Measurements from ENCODE around the gene CYREN.
"Not testable (repeated sequence)": the region's sequence is repeated elsewhere in the genome, so short reads cannot be mapped to it uniquely, and the experiment has no call there.

The CYREN gene

GRCh38 chr7:135177028-135177696 lies 6.7 kb upstream of the CYREN start:
- no peak for DNase-seq (ENCODE audit: low read depth)

- DNase-seq (ENCODE audit: low read depth), result no peak
These were observed 5.4 kb upstream of the CYREN start for GRCh38 chr7:135175931-135176330.

DNA sequence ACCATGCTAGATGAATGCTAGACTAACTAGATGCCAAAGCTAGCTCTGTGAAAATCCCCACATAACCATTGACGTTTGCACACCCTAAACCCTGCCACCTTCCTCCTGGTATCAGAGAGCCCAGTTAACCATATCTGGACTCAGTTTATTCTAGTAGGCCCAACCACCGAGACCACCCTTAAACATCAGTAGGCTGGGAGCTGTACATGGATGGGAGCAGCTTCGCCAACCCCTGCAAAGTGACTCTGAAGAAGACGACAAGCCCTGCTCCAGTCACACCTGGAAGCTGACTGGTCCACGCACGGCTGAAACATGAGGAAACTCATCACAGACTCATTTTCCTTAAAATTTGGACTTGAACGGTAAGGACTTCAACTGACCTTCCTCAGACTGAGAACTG lies 4.4 kb upstream of the CYREN start:
- DNase-seq (ENCODE audit: low read depth), result no peak

- not testable (repeated sequence) for DNase-seq (ENCODE audit: low read depth)
These were observed 3.4 kb upstream of the CYREN start for GRCh38 chr7:135173916-135174315.

- not testable (repeated sequence) for DNase-seq (ENCODE audit: low read depth)
These were observed 1.2 kb upstream of the CYREN start for GRCh38 chr7:135171581-135172291.

DNA sequence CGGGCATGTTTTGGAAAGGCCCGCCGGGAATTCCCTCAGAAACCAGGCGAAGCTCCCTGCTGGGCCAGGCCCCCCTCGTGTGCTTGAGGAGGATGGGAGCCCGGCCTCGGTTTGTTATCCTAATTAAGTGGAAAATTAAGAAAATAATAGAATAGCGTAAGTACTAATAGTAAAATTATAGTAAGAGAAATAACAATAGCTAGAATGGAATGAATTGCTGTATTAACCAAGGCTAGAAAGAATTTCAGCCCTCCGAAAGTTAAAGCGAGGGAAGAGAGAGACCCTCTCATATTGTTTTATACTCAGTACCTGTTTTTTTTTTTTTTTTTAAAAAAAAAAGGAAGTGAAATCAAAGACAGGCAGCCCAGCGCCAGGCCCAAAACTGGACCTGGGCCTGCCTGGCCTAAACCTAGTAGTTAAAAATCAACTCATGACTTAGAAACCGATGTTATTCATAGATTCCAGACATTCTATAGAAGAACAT lies 533 bp upstream of the CYREN start:
- not testable (repeated sequence) for DNase-seq (ENCODE audit: low read depth)

- no peak for DNase-seq (ENCODE audit: low read depth)
These were observed 588 bp downstream of the CYREN start for GRCh38 chr7:135169964-135170273.

GRCh38 chr7:135169141-135169963 lies 1.2 kb downstream of the CYREN start:
- peak; percentile 67 for DNase-seq (ENCODE audit: low read depth)

DNA sequence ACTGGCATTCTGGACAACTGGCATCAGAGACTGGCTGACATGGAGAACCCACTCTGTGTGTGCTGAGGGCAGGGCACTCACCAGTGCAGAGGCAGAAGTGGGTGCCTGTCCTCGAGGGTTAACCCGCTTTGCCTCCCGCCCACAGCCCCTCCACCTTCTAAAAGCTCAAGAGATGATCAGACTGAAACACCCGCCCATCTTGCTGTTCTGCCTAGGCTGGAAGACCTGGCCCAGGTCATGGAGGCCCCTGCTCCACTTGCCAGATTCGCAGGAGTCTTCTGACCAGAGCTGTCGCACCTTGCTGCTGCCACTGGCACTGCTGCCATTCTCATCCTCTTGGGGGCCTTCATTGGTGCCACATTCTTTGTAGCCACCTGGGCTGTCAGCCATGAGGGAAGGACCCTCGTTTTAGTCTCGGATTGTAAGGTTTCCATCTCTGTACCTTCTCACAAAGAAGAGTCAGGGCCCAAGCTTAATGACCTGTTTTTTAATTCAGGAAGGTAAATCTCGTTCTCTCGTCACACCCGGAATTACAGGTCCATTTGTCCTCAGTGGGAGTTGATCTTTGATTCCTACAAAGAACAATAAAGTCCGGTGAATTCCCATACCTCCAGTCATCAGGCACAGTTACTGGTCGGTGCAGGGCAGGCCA lies 1.9 kb downstream of the CYREN start:
- no peak for DNase-seq (ENCODE audit: low read depth)

DNA sequence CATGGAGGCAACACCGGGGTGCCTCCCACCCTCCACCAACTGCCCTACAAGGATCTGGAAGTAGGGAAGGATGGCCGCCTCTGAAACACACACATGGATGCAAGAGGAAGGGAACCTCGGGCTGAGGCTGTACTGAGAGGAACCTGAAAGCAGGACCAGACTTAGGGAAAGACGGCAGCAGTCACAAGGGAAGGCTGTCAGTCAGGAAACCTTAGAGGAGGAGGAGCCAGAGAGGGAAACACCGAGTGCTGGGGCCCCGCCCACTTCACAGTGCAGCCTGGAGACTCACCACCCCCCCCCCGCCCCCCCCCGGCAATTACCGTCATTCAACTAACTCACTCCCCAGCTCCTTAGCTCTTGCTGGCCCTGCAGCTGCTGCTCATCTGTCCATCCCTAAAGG lies 2.5 kb downstream of the CYREN start:
- DNase-seq (ENCODE audit: low read depth), result no peak

- DNase-seq (ENCODE audit: low read depth), result no peak
These were observed 3.1 kb downstream of the CYREN start for GRCh38 chr7:135167365-135167917.

DNA sequence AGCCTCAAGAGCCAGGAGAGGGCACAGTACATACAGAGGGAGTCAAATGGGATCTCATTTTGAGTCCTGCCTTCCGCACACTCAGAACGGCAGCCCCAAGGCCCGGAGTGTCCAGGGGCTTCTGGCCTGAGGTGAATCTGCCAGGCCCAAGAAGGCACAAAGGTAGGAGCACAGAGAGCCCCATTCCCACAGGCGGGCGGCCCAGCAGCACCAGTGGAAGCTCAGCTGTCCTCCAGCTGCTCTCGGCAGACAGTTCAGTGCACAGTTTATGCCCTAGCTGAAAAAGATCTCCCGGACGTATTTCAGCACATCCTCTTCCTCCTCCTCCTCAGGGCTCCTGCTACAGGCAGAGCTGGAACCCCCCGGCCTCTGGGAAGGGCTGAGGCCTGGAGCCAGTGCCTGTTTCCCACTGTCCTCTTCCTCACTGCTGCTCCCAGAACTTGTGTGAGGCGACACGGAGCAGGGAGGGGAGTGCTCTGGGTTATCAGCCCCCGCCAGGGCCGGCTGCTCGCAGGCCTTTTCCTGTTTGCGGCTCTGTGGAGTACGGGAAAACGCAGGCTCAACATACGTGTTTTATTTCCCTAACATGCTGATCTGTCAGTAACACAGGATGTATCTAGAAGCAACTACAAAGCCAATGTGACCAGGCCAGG lies 4.0 kb downstream of the CYREN start:
- DNase-seq (ENCODE audit: low read depth), result no peak

- DNase-seq (ENCODE audit: low read depth), result no peak
These were observed 4.6 kb downstream of the CYREN start for GRCh38 chr7:135165862-135166261.

DNA sequence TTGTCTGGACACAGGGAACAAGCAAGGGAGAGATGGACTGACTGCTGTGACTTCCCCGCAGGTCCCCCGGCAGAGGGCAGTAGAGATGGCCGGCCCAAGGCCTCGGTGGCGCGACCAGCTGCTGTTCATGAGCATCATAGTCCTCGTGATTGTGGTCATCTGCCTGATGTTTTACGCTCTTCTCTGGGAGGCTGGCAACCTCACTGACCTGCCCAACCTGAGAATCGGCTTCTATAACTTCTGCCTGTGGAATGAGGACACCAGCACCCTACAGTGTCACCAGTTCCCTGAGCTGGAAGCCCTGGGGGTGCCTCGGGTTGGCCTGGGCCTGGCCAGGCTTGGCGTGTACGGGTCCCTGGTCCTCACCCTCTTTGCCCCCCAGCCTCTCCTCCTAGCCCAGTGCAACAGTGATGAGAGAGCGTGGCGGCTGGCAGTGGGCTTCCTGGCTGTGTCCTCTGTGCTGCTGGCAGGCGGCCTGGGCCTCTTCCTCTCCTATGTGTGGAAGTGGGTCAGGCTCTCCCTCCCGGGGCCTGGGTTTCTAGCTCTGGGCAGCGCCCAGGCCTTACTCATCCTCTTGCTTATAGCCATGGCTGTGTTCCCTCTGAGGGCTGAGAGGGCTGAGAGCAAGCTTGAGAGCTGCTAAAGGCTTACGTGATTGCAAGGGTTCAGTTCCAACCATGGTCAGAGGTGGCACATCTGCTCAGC lies 6.0 kb downstream of the CYREN start:
- DNase-seq (ENCODE audit: low read depth), result no peak

GRCh38 chr7:135162382-135163001 lies 8.0 kb downstream of the CYREN start:
- no peak for DNase-seq (ENCODE audit: low read depth)

DNA sequence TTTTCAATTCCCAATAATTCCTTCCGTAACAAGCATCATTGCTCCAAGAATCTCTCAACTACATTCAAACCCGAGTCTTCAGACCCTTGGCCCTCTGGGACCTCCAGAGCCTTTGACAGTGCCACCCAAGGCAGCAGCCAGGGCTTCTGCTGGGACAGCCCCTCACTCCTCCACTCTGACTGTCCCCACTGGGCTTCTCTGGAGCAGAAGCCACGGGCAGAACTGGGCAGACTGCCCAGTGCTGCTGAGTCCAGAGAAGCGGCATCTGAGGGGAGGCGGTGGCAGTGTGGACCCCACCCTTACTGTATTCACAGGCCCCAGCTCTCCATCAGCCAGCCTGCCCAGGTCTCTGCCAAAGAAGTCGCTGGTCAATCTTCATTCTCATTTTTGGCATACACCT lies 8.8 kb downstream of the CYREN start:
- DNase-seq (ENCODE audit: low read depth), result no peak

GRCh38 chr7:135160858-135161653 lies 9.5 kb downstream of the CYREN start:
- DNase-seq (ENCODE audit: low read depth), result no peak

GRCh38 chr7:135160098-135160857 lies 10.2 kb downstream of the CYREN start:
- no peak for DNase-seq (ENCODE audit: low read depth)
